ENCODE measurements around the gene PHF1.

The PHF1 gene

DNA sequence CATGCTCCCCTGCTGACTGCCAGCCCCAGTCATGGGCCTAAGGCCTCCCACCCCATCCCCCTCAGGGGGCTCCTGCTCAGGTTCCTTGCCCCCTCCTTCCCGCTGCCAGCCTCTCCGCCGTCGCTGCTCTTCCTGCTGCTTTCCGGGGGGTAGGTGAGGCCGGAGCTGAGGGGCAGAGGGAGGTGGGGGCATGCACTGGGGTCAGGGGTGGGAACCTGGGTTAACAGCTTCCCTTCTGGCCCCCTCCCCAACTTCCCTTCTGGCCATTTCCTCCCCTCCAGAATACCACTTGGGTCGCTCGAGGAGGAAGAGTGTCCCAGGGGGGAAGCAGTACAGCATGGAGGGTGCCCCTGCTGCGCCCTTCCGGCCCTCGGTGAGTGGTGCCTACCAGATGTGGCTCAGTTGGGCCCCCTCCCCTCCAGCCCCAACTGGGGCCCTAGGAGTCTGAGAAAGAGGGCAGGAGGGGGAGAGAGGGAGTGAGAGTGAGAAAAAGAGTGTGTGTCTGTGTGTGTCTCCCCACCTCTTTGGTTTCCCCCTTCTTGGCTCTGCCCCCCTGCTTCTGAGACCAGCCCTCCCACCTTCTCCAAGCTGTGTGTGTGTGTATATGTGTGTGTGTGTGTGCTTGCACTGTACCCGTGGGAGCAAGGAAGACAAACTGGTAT lies 21.2 kb downstream of the PHF1 start:
- DNase-seq (ENCODE audit: low read depth), result no peak

DNA sequence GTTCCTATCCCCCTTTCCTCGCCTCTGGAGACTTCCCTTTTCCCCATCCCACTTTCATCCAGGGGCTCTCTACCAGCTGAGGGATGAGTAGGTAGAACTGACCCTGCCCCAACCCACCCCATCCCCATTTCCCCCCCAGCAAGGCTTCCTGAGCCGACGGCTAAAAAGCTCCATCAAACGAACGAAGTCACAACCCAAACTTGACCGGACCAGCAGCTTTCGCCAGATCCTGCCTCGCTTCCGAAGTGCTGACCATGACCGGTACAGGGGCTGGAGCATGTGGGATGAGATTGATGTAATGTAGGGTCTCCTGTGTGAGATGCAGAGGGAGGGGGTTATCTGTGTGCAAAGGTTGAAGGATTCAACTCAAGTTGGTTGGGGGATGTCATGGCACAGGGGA lies 21.7 kb downstream of the PHF1 start:
- DNase-seq (ENCODE audit: low read depth), result no peak

DNA sequence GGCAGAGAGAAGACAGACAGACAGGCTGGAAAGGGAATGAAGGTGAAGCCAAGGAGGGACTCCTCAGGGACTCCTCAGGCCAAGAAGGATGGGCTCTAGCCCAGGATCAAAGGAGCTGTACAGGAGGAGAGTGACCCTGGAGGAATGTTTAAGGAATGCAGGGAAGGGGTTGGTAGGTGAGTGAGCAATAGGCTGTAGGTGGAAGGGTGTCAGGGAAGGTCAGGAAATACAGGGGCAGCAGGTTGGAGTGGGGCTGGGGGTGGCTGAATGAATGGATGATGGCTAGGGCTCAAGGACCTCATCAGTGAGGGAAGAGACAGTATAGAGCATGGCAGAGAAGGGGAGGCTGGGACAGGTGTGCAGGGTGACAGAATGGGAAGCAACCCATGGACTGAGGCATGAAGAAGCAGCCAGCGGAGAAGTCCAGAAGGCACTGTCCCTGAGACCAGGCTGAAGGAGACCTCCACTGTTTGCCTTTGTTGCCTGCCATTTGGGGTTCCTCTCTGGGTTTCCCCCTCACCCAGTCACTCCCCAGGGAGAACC lies 22.3 kb downstream of the PHF1 start:
- DNase-seq (ENCODE audit: low read depth), result no peak

- DNase-seq (ENCODE audit: low read depth), result peak; percentile 29
Measured at GRCh38 chr6:33433544-33434191, 22.9 kb downstream of the PHF1 start.

GRCh38 chr6:33434961-33435360 lies 24.1 kb downstream of the PHF1 start:
- no peak for DNase-seq (ENCODE audit: low read depth)

DNA sequence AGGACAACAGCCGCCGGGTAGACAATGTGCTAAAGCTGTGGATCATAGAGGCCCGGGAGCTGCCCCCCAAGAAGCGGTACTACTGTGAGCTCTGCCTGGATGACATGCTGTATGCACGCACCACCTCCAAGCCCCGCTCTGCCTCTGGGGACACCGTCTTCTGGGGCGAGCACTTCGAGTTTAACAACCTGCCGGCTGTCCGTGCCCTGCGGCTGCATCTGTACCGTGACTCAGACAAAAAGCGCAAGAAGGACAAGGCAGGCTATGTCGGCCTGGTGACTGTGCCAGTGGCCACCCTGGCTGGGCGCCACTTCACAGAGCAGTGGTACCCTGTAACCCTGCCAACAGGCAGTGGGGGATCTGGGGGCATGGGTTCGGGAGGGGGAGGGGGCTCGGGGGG lies 26.9 kb downstream of the PHF1 start:
- DNase-seq (ENCODE audit: low read depth), result no peak

DNA sequence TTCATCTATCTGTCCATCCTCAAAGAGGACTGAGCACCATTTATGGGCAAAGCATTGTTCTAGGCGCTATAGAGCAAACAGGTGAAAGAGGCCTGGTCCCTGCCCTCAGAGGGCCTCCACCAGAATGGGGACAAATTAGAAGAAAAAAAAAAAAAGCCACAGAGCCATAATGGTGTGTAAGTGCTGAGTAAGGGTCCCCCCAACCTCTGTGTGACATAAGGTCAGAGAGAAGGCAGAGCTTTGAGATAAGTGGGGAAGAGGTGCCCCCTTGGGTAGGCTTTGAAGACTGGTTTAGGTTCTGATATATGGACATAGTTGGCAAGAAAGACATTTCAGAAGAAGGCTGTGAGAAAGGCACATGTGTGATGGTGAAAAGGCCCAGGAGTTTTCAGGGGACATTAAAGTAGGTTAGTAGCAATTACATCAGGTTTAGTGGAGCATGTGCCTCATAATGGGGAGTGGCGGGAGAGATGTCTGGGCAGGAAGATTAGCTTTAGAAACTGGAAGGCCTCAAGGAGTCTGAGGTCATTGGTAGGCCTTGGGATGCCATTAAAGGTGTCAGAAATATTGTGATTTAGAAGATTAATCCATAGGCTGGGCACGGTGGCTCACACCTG lies 28.3 kb downstream of the PHF1 start:
- DNase-seq (ENCODE audit: low read depth), result no peak

DNA sequence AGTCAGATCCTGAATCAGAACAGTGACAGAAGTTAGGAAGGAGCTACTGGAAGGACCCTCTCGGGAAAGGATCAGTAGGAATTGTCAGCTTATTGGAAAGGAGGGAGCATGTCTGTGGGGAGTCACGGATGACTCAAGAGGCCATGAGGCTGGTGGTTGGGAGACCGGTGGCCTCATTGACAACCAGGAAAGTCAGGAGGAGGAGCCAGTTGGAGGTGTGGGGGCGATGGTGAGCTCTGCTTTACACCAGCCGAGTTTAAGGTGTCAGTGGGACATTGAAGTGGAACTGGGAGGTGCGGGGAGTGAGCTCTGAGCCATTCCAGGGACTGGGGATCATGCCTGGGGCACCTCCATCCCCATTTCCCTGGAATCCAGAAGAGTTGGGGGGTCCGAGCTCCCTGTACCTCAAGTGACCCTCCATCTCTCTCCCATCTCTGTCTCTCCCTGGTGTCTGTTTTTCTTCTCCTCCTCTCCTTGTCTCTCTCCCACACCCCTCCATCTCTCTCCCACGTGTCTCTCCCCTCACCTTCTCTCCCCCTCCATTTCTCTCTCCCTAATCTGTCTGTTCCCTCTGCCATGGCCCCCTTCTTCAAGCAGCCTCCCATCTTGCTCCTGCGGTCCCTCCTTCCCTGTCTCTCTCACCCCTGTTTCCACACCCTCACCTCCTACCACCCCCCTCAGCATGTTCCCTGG lies 29.3 kb downstream of the PHF1 start:
- DNase-seq (ENCODE audit: low read depth), result peak; percentile 29

- no peak for DNase-seq (ENCODE audit: low read depth)
Measured at GRCh38 chr6:33440649-33441309, 30.0 kb downstream of the PHF1 start.

DNA sequence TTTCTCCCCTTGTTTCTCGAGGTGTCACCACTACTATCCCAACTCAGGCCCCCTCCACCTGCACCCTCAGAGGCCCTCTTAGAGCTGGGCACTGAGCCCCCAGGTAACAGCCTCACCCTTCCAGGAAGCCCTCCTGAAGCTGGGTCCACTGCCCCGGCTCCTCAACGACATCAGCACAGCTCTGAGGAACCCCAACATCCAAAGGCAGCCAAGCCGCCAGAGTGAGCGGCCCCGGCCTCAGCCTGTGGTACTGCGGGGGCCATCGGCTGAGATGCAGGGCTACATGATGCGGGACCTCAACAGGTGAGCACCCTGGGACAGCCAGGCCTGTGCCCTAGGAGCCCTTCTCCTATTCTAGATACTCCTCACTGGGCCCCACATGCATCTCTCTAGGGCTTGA lies 30.6 kb downstream of the PHF1 start:
- DNase-seq (ENCODE audit: low read depth), result no peak

DNA sequence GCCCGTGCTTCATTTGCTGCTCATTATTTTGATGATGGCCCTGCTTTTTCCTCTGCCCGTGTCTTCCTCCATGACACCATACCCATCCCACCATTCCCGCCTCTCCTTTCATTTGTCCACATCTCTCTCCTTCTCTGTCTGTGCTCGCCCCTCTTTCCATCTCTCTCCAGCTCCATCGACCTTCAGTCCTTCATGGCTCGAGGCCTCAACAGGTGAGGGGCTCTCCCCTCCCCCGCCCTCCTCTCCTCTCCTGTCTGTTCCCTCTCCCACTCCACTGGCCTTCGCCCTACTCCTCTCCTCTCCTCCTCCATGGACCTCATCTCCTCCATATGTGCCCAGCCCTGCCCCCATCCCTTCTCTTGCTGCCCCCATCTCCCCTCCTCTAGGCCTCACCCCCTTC lies 31.5 kb downstream of the PHF1 start:
- no peak for DNase-seq (ENCODE audit: low read depth)

DNA sequence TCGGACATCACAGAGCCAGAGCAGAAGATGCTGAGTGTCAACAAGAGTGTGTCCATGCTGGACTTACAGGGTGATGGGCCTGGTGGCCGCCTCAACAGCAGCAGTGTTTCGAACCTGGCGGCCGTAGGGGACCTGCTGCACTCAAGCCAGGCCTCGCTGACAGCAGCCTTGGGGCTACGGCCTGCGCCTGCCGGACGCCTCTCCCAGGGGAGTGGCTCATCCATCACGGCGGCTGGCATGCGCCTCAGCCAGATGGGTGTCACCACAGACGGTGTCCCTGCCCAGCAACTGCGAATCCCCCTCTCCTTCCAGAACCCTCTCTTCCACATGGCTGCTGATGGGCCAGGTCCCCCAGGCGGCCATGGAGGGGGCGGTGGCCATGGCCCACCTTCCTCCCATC lies 32.2 kb downstream of the PHF1 start:
- DNase-seq (ENCODE audit: low read depth), result no peak

GRCh38 chr6:33443619-33444504 lies 33.0 kb downstream of the PHF1 start:
- no peak for DNase-seq (ENCODE audit: low read depth)

DNA sequence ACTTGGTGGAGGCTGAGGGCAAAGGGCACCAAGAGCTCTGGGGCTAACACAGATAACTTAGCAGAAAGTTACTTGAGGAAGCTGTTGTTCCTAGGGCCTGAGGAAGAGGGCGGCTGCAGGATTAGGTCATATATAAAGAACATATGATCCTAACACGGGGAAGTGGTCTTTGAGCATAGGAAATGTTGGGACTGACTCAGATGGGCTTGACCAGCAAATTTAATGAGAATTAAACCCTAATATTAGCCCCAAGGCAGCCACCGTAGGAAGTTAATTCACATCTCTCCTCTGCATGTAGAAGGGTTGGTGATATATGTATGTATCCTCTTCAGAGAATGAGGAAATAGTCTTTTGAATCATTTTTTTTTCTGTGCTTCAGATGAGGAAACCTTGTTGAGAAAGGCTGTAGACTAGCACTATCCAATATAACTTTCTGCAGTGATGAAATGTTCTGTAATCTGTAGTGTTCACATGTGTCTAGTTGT lies 34.3 kb downstream of the PHF1 start:
- DNase-seq (ENCODE audit: low read depth), result no peak

GRCh38 chr6:33446356-33446755 lies 35.5 kb downstream of the PHF1 start:
- no peak for DNase-seq (ENCODE audit: low read depth)

DNA sequence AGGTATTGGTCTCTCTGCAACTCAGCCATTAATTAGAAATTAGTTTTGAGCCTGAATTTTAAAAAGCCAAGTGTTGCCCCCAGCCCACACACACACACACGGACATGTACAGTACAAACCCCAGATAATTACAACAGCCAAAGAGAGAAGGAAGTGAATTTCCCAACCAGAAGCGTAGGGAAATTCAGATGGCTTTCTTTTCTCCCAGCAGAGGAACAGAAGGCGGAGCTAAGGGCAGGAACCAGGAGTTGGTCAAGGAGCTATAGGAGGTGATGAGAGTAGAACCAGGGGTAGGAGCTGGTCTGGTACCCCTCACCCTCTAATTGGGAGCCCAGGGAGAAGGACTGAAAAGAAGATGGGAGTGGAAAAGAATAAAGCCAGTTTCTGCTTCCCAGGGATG lies 39.6 kb downstream of the PHF1 start:
- DNase-seq (ENCODE audit: low read depth), result no peak

- no peak for DNase-seq (ENCODE audit: low read depth)
Measured at GRCh38 chr6:33451606-33452005, 40.8 kb downstream of the PHF1 start.

DNA sequence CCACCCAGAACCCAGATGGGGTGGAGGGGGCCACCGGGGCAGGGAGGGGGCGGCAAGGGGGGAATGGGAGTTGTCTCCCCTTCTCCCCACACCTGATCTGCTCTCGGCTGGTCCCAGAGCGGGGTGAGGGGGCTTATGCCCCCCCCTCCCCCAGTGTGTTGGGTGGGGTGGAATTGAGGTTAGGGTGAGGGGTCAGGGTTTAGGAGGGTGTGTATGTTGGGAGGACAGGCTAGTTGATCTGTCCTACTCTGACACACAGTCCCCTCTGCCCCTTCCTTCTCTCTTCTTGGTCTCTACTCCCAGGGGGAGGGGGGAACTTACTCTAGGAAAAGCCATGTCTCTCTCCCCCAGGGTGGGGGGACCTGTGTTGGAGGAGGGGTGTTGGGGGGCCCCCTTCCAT lies 41.7 kb downstream of the PHF1 start:
- no peak for DNase-seq (ENCODE audit: low read depth)

DNA sequence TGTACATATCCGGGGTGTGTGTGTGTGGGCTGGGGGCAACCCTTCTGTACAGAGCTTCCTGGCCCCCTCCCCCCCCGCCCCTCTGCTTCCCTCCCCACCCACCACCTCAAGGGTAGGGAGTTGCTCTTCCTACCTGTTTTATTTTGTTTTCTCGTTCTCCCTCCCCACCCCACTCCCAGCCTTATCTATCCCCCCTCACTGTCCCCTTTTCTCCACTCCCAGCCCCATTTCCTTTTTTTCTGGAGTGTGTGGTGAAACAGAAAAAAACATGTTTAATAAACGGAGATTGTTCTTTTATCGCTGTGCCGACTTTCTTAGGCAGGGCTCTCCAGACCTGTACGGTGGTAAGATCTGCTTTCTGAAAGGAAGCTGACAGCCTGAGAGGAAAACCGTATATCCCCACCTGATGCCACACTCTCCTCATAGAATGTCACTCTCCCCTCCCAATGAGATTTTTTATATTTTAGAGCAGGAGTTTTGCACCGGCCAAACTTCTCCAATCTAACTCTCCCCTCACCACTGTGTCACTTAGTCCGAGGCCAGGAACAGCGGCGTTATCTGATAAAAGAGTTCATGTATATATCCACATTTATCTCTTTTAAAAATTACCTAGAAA lies 42.7 kb downstream of the PHF1 start:
- peak; percentile 27 for DNase-seq (ENCODE audit: low read depth)
